ENCODE data around the gene NDUFS5. TPM values are rescaled to one million over a fixed set of nuclear protein-coding genes. Genes with fewer than 3 reads are reported as not detected.

The NDUFS5 gene
- polyA plus RNA-seq, 1 experiment = 223 TPM

DNA sequence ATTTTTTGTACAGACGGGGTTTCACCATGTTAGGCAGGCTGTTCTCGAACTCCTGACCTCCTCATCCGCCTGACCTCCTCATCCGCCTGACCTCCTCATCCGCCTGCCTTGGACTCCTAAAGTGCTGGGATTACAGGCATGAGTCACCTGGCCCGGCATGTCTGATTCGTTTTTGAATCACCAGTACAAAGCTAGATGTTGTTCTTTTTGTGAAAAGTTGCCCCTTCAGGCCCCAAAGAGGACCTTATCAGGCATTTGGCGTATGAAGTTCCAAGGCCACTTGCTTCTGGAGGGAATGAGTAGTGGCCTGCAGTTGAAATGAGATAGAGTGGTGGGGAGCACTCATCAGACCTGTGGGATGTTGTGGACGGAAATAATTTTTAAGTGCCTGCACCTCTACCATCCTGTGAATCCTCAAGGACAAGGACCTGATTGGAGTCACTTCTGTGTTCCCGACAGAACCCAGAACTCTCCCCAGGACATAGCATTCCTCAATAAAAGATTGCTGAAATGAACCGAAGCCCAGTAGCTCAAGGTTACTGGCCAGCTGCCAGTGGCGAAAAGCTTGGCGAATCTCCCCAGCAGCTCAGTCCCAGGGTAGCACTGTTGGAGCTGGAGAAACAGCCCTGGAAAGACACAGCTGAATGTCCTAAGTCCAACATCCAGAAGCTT lies 50.1 kb downstream of the NDUFS5 start:
- CTCF ChIA-PET = interaction anchor here (1.7 kb wide), 1 partner anchor 16 kb away, joined by 7 read pairs; no protein-coding TSS in a partner anchor
- no peak for DNase-seq (ENCODE audit: low read depth)
- no peaks in the 10 kb centered on the region; the same call in 1 of the 2 replicates for H3K27me3 ChIP-seq (ENCODE audit: control insufficient read depth, insufficient read depth, low read length)
- no peaks in the 10 kb centered on the region for H3K36me3 ChIP-seq (ENCODE audit: control insufficient read depth, insufficient read depth, low read length)
- no peak for TF ChIP-seq CTCF (IDR thresholded peaks at IDR 0.05; ENCODE audit: insufficient read depth, low read depth, low read length)
- POLR2A ChIA-PET = interaction anchor here (0.6 kb wide), 1 partner anchor 27 kb away, joined by 3 read pairs; no protein-coding TSS in a partner anchor
- H3K4me3 ChIP-seq (ENCODE audit: low read depth, low read length) = no peak overlapping the region

DNA sequence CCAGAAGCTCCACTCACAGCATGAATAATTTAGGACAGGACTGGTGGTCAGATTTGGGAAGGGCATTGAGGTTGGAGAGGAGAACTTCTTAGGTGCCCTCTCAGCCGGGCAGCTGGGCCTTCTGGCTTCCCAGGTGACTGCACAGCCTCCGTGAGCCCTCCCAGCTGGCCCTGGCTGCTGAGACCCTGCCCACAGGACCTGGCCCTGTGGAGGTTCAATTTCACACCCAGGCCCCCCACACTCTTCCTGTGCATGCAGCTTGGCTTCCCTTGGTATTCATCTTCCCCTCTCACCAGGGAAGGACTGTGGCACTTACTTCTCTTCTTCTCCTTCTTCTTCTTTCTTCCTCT lies 50.6 kb downstream of the NDUFS5 start:
- no peak for TF ChIP-seq CTCF (IDR thresholded peaks at IDR 0.05; ENCODE audit: insufficient read depth, low read depth, low read length)
- ChIA-PET POLR2A (interaction anchor here (0.6 kb wide), 1 partner anchor 28 kb away, joined by 3 read pairs; no protein-coding TSS in a partner anchor), CTCF (interaction anchor here (1.1 to 1.7 kb wide), 2 partner anchors 13 to 15 kb away, joined by 3 to 7 read pairs; no protein-coding TSS in a partner anchor)
- Histone ChIP-seq H3K27me3 (ENCODE audit: control insufficient read depth, insufficient read depth, low read length) (no peaks in the 10 kb centered on the region; the same call in 1 of the 2 replicates), H3K36me3 (ENCODE audit: control insufficient read depth, insufficient read depth, low read length) (no peaks in the 10 kb centered on the region), H3K4me3 (ENCODE audit: low read depth, low read length) (no peak overlapping the region)
- no peak for DNase-seq (ENCODE audit: low read depth)

GRCh38 chr1:39080269-39080826 lies 54.2 kb downstream of the NDUFS5 start:
- POLR2A ChIA-PET = no interaction called here
- H3K4me3 ChIP-seq (ENCODE audit: low read depth, low read length) = no peak overlapping the region; the same call in 1 of the 2 replicates
- H3K36me3 ChIP-seq (ENCODE audit: control insufficient read depth, insufficient read depth, low read length) = no peaks in the 10 kb centered on the region
- CTCF ChIA-PET = interaction anchor here (1.3 to 1.7 kb wide), 2 partner anchors 11 to 18 kb away, joined by 4 read pairs; no protein-coding TSS in a partner anchor
- no peak for DNase-seq (ENCODE audit: low read depth)
- no peak for TF ChIP-seq CTCF (IDR thresholded peaks at IDR 0.05; ENCODE audit: insufficient read depth, low read depth, low read length)
- peaks cover 9% of the 10 kb centered on the region for H3K27me3 ChIP-seq (ENCODE audit: control insufficient read depth, insufficient read depth, low read length)

- no peak for DNase-seq (ENCODE audit: low read depth)
- TF ChIP-seq CTCF (IDR thresholded peaks at IDR 0.05; ENCODE audit: insufficient read depth, low read depth, low read length) = no peak
- ChIA-PET CTCF (interaction anchor here (0.6 to 1.7 kb wide), 3 partner anchors 11 to 207 kb away, joined by 4 read pairs; no protein-coding TSS in a partner anchor), POLR2A (no interaction called here)
- no peaks in the 10 kb centered on the region for H3K36me3 ChIP-seq (ENCODE audit: control insufficient read depth, insufficient read depth, low read length)
- H3K27me3 ChIP-seq (ENCODE audit: control insufficient read depth, insufficient read depth, low read length) = peaks cover 9% of the 10 kb centered on the region
- peak overlapping the region; percentile 49 for H3K4me3 ChIP-seq (ENCODE audit: low read depth, low read length)
Measured at GRCh38 chr1:39080831-39081270, 54.7 kb downstream of the NDUFS5 start.

- no peak for TF ChIP-seq CTCF (IDR thresholded peaks at IDR 0.05; ENCODE audit: insufficient read depth, low read depth, low read length)
- CTCF ChIA-PET = interaction anchor here (0.6 to 1.7 kb wide), 6 partner anchors 10 to 566 kb away, joined by 3 to 5 read pairs (median 4); no protein-coding TSS in a partner anchor
- H3K36me3 ChIP-seq (ENCODE audit: control insufficient read depth, insufficient read depth, low read length) = no peaks in the 10 kb centered on the region
- peak overlapping the region; percentile 49 for H3K4me3 ChIP-seq (ENCODE audit: low read depth, low read length)
- no peak for DNase-seq (ENCODE audit: low read depth)
- POLR2A ChIA-PET = interaction anchor here (0.5 kb wide), 1 partner anchor 328 kb away, joined by 3 read pairs; no protein-coding TSS in a partner anchor
- peaks cover 9% of the 10 kb centered on the region for H3K27me3 ChIP-seq (ENCODE audit: control insufficient read depth, insufficient read depth, low read length)
Measured at GRCh38 chr1:39081271-39082009, 55.3 kb downstream of the NDUFS5 start.
